GM19395 (cell line): ENCODE data around the gene EFNA4.
"Not testable (repeated sequence)": the region's sequence is repeated elsewhere in the genome, so short reads cannot be mapped to it uniquely, and the experiment has no call there.

Experiments
- ATAC-seq: cut with Tn5 transposase; IDR thresholded peaks from one replicate; pipeline ENCODE4 v1.9.1; 2021; ENCODE audit warnings: mild to moderate bottlenecking, moderate library complexity; ENCODE audit not compliant: unreplicated experiment

EFNA4 gene

GRCh38 chr1:155116113-155116764 is 52.7 kb downstream of the EFNA4 start:
- no peak for ATAC-seq

GRCh38 chr1:155117610-155118009 is 54.1 kb downstream of the EFNA4 start:
- no peak for ATAC-seq

DNA sequence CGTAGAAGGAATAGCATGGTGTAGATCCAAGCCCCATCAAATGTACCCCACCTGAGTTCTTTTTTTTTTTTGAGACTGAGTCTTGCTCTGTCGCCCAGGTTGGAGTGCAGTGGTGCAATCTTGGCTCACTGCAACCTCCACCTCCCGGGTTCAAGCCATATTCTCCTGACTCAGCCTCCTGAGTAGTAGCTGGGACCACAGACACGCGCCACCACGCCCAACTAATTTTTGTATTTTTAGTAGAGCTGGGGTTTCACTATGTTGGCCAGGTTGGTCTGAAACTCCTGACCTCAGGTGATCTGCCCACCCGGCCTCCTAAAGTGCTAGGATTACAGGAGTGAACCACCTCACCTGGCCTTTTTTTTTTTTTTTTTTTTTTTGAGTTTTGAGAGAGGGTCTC is 54.5 kb downstream of the EFNA4 start:
- not testable (repeated sequence) for ATAC-seq
